Kidney capillary endothelial cell (primary cell): Measurements from ENCODE around the gene C19orf47.

Experiments used
- DNase-seq: peaks from one replicate; pipeline ENCODE4 v3.0.0-alpha.2; 2018; ENCODE audit warnings: low spot score

The C19orf47 gene

DNA sequence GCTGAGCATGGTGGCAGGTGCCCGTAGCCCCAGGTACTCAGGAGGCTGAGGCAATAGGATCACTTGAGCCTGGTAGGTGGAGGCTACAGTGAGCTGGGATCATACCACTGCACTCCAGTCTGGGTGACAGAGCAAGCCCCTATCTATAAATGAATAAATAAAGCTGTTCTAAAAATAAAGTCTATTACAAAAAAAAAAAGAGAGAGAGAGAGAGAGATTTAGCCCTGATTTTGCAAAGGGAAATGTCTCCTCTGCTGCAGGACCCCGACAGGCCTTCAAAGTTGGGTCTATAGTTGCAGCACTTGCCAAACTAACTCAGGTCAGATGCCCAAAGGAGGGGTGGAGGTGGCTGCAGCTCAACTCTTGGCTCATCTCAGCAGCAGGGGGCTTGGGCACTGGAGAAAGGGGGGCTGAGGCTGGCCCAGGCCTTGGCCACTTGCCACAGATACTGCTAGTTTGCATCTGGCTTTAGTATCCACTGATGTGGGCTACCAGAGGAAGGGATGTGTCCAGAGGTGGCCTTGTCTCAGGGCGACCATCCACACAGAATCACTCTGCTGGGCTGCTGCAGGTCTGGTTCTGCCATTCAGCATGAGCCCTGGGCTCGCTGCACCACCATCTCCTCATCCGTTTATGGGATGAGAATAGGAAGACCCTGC is 32.3 kb downstream of the C19orf47 start:
- no peak for DNase-seq

DNA sequence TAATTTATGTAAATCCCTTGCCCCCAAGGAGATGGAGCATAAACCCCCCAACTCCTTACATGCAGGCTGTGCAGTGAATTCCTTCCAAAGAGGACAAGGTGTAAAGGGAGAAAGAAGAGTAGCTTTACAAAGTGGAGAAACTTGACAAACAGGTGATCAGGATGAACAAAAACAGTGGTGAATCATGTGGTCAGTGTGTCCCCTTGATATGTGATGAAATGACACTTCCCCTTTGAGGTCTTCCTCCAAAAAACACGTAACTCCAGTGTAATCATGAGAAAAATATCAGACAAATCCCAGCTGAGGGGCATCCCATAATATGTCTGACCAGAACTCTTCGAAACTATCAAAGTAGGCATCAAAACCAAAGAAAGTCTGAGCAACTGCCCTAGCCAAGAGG is 33.5 kb downstream of the C19orf47 start:
- no peak for DNase-seq

GRCh38 chr19:40313229-40313983 is 34.8 kb downstream of the C19orf47 start:
- no peak for DNase-seq

DNA sequence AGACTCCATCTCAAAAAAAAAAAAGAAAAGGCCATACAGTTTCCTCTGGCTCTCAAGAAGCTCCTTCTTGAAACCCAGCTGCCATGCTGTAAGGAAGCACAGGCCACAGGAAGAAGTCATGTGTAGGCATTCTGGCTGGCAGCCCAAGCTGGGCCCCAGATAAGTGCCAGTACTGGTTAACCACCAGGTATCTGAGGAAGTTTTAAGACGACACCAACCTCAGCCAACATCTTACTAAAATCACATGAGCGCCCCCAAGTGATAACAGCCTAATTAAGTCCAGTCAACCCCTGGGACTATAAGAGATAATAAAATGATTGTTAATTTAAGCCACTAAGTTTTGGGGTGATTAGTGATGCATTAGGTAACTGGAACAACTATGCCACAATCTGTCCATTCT is 35.7 kb downstream of the C19orf47 start:
- no peak for DNase-seq

GRCh38 chr19:40309666-40310065 is 38.5 kb downstream of the C19orf47 start:
- DNase-seq, result no peak

GRCh38 chr19:40305403-40305802 is 42.8 kb downstream of the C19orf47 start:
- DNase-seq, result peak; percentile 70

- DNase-seq, result no peak
These were observed 43.9 kb downstream of the C19orf47 start for GRCh38 chr19:40304306-40304705.

DNA sequence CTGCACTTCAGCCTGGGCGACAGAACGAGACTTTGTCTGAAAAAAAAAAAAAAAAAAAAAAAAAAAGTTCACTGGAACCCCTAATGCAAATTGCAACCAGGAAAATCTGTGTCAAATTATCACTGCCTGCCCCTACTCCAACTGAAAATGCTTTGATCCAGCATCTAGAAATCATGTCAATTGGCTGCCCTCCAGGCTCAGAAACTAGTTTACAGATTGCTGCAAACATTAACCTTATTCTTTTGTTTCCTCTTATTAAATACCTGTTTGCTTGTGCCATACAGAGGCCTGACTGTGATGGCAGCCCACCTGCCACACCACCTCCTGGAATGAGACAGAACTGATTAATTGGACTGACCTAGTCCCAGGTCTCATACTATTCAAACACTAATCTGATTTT is 44.4 kb downstream of the C19orf47 start:
- no peak for DNase-seq

GRCh38 chr19:40302224-40303011 is 45.8 kb downstream of the C19orf47 start:
- no peak for DNase-seq

DNA sequence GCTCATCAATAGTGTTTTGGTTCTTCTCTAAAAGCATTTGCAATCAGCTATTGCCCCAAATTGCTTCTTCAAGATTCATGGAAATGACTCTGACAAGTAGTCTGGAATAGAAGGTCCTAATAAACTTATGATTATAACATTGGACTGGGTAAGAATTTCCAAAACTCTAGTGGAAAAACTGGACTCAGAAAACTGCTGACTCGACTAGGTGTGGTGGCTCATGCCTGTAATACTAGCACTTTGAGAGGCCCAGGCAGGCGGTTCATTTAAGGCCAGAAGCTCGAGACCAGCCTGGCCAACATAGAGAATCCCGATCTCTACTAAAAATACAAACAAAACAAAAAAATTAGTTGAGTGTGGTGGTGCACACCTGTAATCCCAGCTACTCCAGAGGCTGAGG is 47.5 kb downstream of the C19orf47 start:
- DNase-seq, result no peak

DNA sequence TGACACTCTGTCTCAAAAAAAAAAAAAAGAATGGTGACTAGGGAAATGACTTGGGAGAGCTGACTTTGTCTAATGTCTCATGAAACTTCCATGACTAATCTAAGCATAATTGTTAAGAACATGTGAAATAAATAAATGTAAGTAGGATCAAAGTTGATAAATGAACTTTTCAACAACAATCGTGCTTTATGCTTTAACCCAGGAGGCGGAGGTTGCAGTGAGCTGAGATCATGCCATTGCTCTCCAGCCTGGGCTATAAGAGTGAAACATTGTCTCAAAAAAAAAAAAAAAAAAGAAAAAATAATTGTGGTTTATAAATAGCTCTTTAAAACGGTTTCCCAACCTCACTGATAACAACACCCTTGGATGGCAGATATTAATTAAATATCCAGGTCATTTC is 50.2 kb downstream of the C19orf47 start:
- DNase-seq, result no peak

DNA sequence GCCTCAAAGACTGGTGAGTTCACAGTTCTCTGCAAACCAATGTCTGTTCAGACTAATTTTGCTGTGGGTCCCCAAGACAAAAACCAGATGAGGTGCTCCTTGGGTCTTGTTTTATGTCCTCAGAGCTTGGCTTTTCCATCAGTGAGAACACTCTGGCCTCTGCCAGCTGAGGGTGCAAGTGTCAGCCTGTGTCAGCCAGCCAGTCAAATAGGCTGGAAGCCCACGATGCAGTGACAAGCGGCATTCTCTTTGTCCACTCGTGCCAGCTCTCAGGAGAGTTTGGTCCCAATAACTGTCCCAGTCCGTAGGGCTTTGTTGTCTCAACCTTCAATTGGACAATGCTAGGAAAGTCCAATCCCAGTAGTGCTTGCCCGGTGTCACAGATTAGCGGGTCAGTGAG is 53.6 kb downstream of the C19orf47 start:
- DNase-seq, result no peak

GRCh38 chr19:40286971-40287421 is 61.2 kb downstream of the C19orf47 start:
- no peak for DNase-seq

- no peak for DNase-seq
These were observed 61.8 kb downstream of the C19orf47 start for GRCh38 chr19:40286235-40286970.

- peak; percentile 100 for DNase-seq
These were observed 62.6 kb downstream of the C19orf47 start for GRCh38 chr19:40285353-40286234.

DNA sequence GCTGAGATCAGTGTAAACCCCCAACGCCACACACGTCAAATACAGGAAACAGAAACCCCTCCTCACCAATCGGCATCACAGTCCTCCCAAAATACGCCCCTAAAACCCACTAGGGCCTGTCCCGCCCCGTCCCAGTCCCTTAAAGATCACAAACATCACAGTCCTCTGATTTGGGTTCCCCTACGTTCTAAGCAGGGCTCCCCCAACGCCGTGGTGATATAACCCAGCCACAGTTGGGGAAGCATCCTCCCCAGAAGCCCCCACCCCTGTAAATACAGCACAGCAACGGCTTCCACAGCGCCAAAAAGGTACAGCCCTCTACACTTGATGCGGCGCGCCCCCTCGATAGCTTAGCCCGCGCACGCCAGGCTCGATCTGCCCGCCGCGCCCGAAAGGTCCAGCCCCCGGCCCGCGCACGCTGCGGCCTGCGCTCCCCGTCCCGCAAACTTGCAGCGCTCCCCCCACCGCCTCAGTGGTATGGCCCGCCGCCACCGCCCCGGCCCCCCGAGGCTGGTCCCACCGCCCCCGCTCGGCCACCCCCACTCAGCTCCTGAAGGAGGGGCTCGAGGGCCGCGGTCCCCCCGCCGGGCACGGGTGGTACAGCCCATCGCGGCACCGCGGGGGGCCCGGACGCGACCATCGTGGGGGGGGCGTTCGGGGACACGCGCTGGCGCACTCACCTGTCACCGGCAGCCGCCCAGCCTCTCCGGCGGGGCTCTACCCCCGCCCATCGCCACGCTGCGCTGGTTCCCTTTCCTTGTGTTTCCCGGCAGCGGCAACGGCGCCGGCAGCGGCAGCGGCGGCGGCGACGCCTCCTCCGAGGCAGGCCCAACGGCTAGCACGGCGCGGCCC is 63.5 kb downstream of the C19orf47 start, which contains the start of gene AKT2:
TSS of gene AKT2 (minus strand) at position 845 of the 852 bp plus-strand sequence. CDS start 20,078 bp downstream, outside the sequence.
- peak; percentile 43 for DNase-seq

DNA sequence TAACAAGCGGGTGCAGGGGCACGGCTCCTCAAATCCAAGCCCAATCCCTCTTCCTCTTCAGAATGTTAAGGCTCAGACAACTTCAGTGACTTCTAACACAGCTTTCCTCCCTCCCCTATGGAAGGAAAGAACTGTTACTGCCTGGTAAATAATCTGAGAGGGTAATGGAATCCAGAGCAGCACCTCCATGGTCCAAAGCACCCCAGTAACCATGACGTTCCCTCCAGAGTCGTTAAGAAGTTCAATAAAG is 64.0 kb downstream of the C19orf47 start:
- DNase-seq, result no peak

DNA sequence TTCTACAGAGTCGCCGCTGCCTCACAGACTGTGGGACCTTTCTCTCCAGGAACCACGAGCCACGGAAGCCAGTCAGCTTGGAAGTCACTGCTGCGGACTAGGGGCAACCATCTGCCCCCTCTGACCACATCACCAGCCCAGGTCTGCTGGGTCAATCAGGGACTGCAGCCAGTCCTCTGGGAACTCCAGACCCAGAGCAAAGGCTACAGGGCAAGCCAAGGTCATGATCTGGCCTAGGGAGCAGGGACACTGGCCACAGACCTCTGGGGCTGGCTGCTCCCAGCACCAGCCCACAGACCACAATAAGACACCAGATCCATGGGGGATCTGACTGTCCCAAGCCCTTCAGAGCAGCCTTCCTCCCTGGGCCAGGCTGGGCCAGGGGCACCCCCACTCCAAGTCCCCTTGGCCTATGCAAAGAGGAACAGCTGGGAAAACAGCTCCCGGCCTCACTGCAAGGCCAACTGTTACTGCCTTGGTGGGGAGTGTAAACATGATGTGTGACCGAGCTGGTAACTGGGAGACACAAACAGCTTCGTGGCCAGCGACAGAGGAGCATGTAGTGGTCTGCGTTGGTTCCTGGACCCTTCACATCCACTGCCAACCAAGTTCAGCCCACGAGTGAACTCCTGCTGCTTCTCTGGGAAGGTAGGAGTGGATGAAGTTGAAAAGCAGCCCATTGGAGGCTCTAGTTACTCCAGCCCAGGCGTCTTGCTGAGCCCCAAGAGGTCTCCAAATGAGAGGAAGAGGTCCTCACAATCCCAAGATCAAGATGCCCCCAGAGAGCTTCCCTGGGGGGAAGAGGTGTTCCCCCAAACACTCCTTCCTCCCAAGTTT is 64.6 kb downstream of the C19orf47 start:
- DNase-seq, result no peak

- no peak for DNase-seq
These were observed 65.3 kb downstream of the C19orf47 start for GRCh38 chr19:40282920-40283319.
